BLaER1 (cell line): ENCODE results near the gene SDSL.

ENCODE experiments used
- H3K27ac ChIP-seq: shearing (Covaris generic); formaldehyde crosslinking; 2 replicates; pipeline ENCODE4 v1.8.1; 2022
- H3K27me3 ChIP-seq: shearing (Covaris generic); formaldehyde crosslinking; 2 replicates; pipeline ENCODE4 v1.8.1; 2022
- H3K36me3 ChIP-seq: shearing (Covaris generic); formaldehyde crosslinking; 2 replicates; pipeline ENCODE4 v1.8.1; 2022
- H3K4me1 ChIP-seq: shearing (Covaris generic); formaldehyde crosslinking; 2 replicates; pipeline ENCODE4 v1.8.1; 2022
- H3K4me2 ChIP-seq: shearing (Covaris generic); formaldehyde crosslinking; 2 replicates; pipeline ENCODE4 v1.8.1; 2022
- H3K4me3 ChIP-seq: shearing (Covaris generic); formaldehyde crosslinking; 2 replicates; pipeline ENCODE4 v1.8.1; 2022
- H3K9ac ChIP-seq: shearing (Covaris generic); formaldehyde crosslinking; 2 replicates; pipeline ENCODE4 v1.8.1; 2022
- H3K9me3 ChIP-seq: shearing (Covaris generic); formaldehyde crosslinking; 2 replicates; pipeline ENCODE4 v1.8.1; 2022
- H4K20me1 ChIP-seq: shearing (Covaris generic); formaldehyde crosslinking; 2 replicates; pipeline ENCODE4 v1.8.1; 2022
- Cebpa-rat ChIP-seq: shearing (Covaris generic); IDR thresholded peaks from 2 replicates; pipeline ENCODE4 v1.8.1; 2022

The SDSL gene

DNA sequence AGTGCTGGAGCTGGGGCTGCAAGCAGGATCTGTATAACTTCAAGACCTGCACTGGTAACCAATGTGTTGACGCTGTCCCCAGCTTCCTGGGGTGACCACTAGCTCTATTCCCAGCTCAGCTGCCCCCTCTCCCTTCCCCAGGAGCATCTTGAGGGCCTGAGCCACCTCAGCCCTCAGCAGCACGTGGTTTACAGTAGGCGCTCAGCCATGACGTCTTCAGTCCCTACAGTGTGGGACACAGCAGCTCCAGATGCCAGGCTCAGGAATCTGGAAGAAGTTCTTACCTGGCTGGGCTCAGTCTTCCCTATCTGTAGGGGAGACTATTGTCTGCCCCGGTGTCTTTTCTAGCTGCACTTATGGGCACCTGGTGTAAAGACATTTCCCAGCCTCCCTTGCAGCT, 27.1 kb upstream of the SDSL start:
- Histone ChIP-seq H3K4me1 (peaks cover 17% of the 10 kb centered on the region), H3K9me3 (no peaks in the 10 kb centered on the region), H4K20me1 (no peaks in the 10 kb centered on the region), H3K27me3 (no peaks in the 10 kb centered on the region), H3K27ac (no peak overlapping the region), H3K4me2 (no peak overlapping the region), H3K4me3 (no peak overlapping the region), H3K9ac (no peak overlapping the region), H3K36me3 (peaks cover 4% of the 10 kb centered on the region; the same call in 1 of the 2 replicates)
- no peak for TF ChIP-seq Cebpa-rat

- Histone ChIP-seq H3K27ac (no peak overlapping the region), H3K36me3 (peaks cover under 1% of the 10 kb centered on the region; the same call in 1 of the 2 replicates), H3K9ac (no peak overlapping the region), H3K4me2 (no peak overlapping the region), H3K4me1 (peaks cover 17% of the 10 kb centered on the region), H3K9me3 (no peaks in the 10 kb centered on the region), H3K27me3 (no peaks in the 10 kb centered on the region), H3K4me3 (no peak overlapping the region), H4K20me1 (no peaks in the 10 kb centered on the region)
- no peak for TF ChIP-seq Cebpa-rat
Observed at GRCh38 chr12:113396200-113396599, 26.0 kb upstream of the SDSL start.

GRCh38 chr12:113396828-113397496, 25.2 kb upstream of the SDSL start:
- Histone ChIP-seq H3K9ac (no peak overlapping the region), H3K4me1 (peaks cover 17% of the 10 kb centered on the region), H3K4me3 (no peak overlapping the region), H3K27ac (no peak overlapping the region), H3K36me3 (no peaks in the 10 kb centered on the region), H4K20me1 (no peaks in the 10 kb centered on the region), H3K27me3 (no peaks in the 10 kb centered on the region), H3K4me2 (peak overlapping the region; percentile 68), H3K9me3 (no peaks in the 10 kb centered on the region)
- no peak for TF ChIP-seq Cebpa-rat

DNA sequence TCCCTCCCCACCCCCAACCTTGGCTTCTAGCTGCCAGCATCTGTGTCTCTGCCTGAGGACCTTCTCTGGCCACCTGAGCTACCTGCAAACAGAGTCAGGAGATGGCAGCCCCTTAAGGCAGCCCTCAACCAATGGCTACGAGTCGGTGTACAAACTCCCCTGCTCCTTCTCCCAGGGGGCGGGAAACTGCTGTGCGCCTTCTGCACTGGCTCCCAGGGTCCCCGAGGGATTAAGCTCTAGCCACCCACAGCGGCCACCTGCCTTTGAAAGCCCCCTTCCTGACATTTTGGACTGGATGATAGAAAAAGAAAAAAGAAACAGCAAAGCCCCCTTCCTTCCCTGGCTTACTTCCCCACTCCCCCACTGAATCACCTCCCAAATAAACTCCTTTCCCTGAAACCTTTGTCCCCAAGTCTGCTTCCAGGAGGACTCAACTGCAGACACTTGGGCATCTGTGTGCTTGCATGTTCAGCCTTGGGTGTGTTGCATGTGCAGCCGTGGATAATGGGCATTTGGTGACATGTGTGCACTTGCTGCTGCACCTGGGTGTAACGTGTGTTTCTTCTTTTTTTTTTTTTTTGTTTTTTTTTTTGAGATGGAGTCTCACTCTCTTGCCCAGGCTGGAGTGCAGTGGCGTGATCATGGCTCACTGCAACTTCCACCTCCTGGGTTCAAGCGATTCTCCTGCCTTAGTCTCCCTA, 24.5 kb upstream of the SDSL start:
- Histone ChIP-seq H3K9ac (no peak overlapping the region), H3K36me3 (no peaks in the 10 kb centered on the region), H3K9me3 (no peaks in the 10 kb centered on the region), H3K4me1 (peaks cover 17% of the 10 kb centered on the region), H3K27ac (no peak overlapping the region), H3K27me3 (no peaks in the 10 kb centered on the region), H3K4me2 (peak overlapping the region; percentile 68), H3K4me3 (no peak overlapping the region), H4K20me1 (no peaks in the 10 kb centered on the region)
- TF ChIP-seq Cebpa-rat, result no peak

DNA sequence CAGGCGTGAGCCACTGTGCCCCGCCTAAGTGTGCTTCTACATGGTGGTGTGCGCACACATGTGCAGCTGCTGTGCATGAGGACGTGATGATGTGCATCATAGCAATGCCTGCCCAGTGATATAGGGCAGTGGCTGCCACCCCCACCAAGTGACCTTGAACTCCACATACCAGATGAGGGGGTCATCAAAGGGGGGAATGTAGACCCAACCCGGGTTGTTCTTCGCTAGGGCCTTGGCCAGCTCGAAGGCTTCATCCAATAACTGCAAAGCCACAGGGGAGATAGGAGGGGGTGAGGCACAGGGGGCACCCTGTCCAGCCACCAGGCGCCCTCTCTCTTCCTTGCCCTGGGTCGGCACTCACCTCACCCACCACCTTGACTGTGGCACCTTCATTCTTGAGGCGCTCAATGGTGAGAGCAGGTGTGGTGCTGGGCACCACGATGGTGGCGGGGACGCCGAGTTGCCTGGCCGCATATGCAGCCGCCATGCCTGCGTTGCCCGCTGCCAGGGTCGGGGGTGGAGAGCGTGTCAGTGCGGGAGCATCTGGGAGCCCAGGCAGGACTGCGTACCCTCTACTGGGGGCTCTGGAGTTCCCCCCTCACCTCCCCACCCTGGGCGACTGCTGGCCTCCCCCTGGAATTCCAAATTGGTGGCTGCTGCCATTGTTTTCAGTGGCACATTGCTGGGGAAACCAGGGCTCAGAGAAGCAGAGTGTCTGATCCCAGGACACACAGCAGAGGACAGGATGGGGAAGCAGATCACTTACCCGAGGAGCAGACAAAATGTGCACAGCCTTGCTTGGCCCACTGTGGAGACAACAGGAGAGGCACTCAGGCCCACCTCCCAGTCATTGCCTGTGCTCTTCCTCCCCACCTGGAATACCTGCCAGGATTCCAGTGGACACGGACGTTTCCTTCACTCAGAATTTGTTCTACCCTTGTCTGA, 23.6 kb upstream of the SDSL start:
- Histone ChIP-seq H3K4me3 (no peak overlapping the region), H4K20me1 (no peaks in the 10 kb centered on the region), H3K36me3 (no peaks in the 10 kb centered on the region), H3K4me1 (peaks cover 24% of the 10 kb centered on the region), H3K27ac (no peak overlapping the region), H3K9ac (no peak overlapping the region), H3K9me3 (no peaks in the 10 kb centered on the region), H3K4me2 (no peak overlapping the region), H3K27me3 (no peaks in the 10 kb centered on the region)
- no peak for TF ChIP-seq Cebpa-rat

DNA sequence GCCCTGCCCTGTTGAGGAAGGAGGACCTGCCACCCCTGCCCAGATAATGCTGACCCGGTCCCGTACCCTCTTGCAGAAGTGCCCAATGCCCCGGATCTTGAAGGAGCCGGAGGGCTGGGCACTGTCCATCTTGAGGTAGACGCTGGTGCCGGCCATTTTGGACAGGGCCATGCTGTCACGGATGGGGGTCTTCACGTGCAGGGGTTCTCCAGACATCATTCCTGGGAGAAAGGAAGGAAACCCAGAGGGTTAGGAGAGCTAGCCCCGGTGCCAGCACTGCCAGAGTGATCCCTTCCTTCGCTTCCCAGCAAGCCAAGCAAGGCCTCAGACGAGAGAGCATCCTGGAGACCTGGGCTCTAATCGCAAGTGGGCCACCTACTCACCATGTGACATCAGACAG, 22.7 kb upstream of the SDSL start:
- TF ChIP-seq Cebpa-rat, result no peak
- no peak overlapping the region for H3K9ac ChIP-seq
- no peaks in the 10 kb centered on the region for H3K9me3 ChIP-seq
- no peak overlapping the region for H3K27ac ChIP-seq
- H3K4me2 ChIP-seq, result no peak overlapping the region
- peaks cover 29% of the 10 kb centered on the region for H3K4me1 ChIP-seq
- no peaks in the 10 kb centered on the region for H4K20me1 ChIP-seq
- H3K36me3 ChIP-seq, result no peaks in the 10 kb centered on the region
- no peak overlapping the region for H3K4me3 ChIP-seq
- H3K27me3 ChIP-seq, result no peaks in the 10 kb centered on the region

GRCh38 chr12:113400362-113400761, 21.8 kb upstream of the SDSL start:
- H3K9ac ChIP-seq, result no peak overlapping the region
- no peaks in the 10 kb centered on the region for H3K36me3 ChIP-seq
- peaks cover 29% of the 10 kb centered on the region for H3K4me1 ChIP-seq
- no peaks in the 10 kb centered on the region for H3K27me3 ChIP-seq
- no peak overlapping the region for H3K27ac ChIP-seq
- no peak for TF ChIP-seq Cebpa-rat
- no peaks in the 10 kb centered on the region for H3K9me3 ChIP-seq
- no peaks in the 10 kb centered on the region for H4K20me1 ChIP-seq
- H3K4me2 ChIP-seq, result no peak overlapping the region
- H3K4me3 ChIP-seq, result no peak overlapping the region

DNA sequence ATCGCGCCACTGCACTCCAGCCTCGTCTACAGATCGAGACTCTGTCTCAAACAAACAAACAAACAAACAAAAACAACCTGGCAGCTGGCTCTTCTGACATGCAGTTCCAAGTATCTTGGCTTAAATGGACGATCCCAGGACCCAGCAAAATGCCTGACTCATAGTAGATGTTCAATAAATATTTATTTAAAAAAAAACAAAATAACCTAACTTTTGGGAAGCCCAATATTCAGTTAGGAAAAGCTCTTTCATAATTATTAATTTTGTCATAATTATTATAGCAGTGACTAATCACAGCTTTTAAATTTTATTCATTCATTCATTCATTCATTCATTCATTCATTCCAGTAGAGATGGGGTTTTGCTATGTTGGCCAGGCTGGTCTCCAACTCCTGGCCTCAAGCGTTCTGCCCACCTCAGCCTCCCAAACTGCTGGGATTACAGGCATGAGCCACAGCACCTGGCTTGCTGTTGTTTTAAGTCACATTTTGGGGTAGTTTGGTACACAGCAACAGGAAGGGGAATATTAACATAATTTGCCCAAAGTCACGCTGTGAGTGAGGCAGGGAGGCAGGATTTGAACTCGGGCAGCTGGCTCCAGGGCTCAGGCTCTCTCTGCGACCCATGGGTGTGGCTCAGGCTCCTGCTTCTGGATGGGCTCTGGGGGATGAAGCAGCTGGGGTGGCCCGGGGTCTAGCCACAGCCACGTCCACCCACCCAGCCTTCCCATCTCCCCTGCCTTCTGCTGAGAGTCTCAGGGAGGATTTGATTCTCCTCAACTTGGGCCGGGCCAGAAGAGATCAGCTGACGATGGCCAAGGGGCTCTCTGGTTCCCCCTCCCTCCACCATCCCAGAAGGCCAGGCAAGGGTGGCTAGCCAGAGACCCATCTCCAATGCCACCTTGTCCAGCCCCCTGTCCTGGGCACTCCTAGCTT, 20.8 kb upstream of the SDSL start:
- Histone ChIP-seq H3K27me3 (no peaks in the 10 kb centered on the region), H4K20me1 (no peaks in the 10 kb centered on the region), H3K4me1 (peaks cover 29% of the 10 kb centered on the region), H3K9ac (no peak overlapping the region), H3K4me3 (no peak overlapping the region), H3K36me3 (no peaks in the 10 kb centered on the region), H3K4me2 (no peak overlapping the region), H3K27ac (no peak overlapping the region), H3K9me3 (no peaks in the 10 kb centered on the region)
- TF ChIP-seq Cebpa-rat, result no peak
